ENCODE results near the gene GNE.

GNE gene

GRCh38 chr9:36165826-36166167 is 92.5 kb downstream of the GNE start:
- no peak for DNase-seq
- Histone ChIP-seq H3K36me3 (no peaks in the 10 kb centered on the region), H3K27ac (peak overlapping the region; percentile 56 to 77), H3K9me3 (no peaks in the 10 kb centered on the region), H3K27me3 (no peaks in the 10 kb centered on the region), H3K4me1 (peaks cover 4 to 56% (median 41%) of the 10 kb centered on the region in 4 donors), H3K4me3 (peak overlapping the region; percentile 54 to 56)
- no peak for TF ChIP-seq CTCF (IDR thresholded peaks at IDR 0.05)
- intact Hi-C loops (cut with DNase I; ENCODE audit: low total_unique reads) = loop anchor here (2.0 to 10.0 kb wide), 3 partner anchors 25 to 131 kb away; partner anchors contain the start of gene RECK

GRCh38 chr9:36164989-36165388 is 93.3 kb downstream of the GNE start:
- Histone ChIP-seq H3K9me3 (no peaks in the 10 kb centered on the region), H3K4me3 (no peak overlapping the region), H3K4me1 (peaks cover 4 to 57% (median 41%) of the 10 kb centered on the region in 4 donors), H3K27ac (peak overlapping the region; percentile 71 to 77), H3K27me3 (no peaks in the 10 kb centered on the region), H3K36me3 (no peaks in the 10 kb centered on the region)
- intact Hi-C loops (cut with DNase I; ENCODE audit: low total_unique reads) = loop anchor here (10.0 kb wide), 1 partner anchor 130 kb away; the partner anchor contains the start of gene RECK
- no peak for TF ChIP-seq CTCF (IDR thresholded peaks at IDR 0.05)
- DNase-seq = no peak

Data from tibial artery (tissue), 4 donors.